Breast epithelium (tissue), 4 donors: ENCODE results near the gene HSFY1. TPM values are rescaled to one million over a fixed set of nuclear protein-coding genes. Genes with fewer than 3 reads are reported as not detected.
"Not testable (repeated sequence)": the region's sequence is repeated elsewhere in the genome, so short reads cannot be mapped to it uniquely, and the experiment has no call there.

ENCODE experiments used
- DNase-seq, 2 donors: peaks; one replicate each; pipeline ENCODE4 v3.0.0-alpha.2; 2019; ENCODE audit warnings: low spot score in 2 of 2
- H3K27ac ChIP-seq, 2 donors: fragments of 200-600 bp; sonication (generic) in 1 of 2; one replicate each; pipeline ENCODE4 v1.5.1; 2016 to 2019; ENCODE audit warnings: mild to moderate bottlenecking in 1 of 2
- H3K27me3 ChIP-seq, 2 donors: fragments of 200-600 bp; sonication (generic) in 1 of 2; one replicate each; pipeline versions ENCODE4 v1.5.1 to v1.6.0; 2017 to 2019; ENCODE audit warnings: control low read depth in 1 of 2, mild to moderate bottlenecking in 1 of 2
- H3K36me3 ChIP-seq: fragments of 200-600 bp; one replicate; pipeline ENCODE4 v1.5.1; 2019
- H3K4me1 ChIP-seq, 2 donors: fragments of 200-600 bp; sonication (generic); one replicate each; pipeline ENCODE4 v1.5.1; 2016 to 2019; ENCODE audit warnings: control low read depth in 1 of 2
- H3K4me3 ChIP-seq, 3 donors: fragments of 200-600 bp; sonication (generic); 1 replicate in 2 of 3; 2 replicates in 1 of 3; pipeline ENCODE4 v1.5.1; 2016 to 2019; ENCODE audit warnings: mild to moderate bottlenecking in 3 of 3, moderate library complexity in 2 of 3
- H3K9me3 ChIP-seq, 2 donors: fragments of 200-600 bp; sonication (generic) in 1 of 2; one replicate each; pipeline ENCODE4 v1.5.1; 2016 to 2019; ENCODE audit warnings: control low read depth in 1 of 2
- intact Hi-C: fragments of 100-400 bp; cut with DNase I; formaldehyde crosslinking; loops from one replicate; pipeline ENCODE4 v1.15.1; 2023; ENCODE audit warnings: low total_unique reads
- total RNA-seq, 3 donors: library from RNA; depleted of rRNA; stranded (reverse); fragments of >200 nt; gene quantifications; one replicate each; pipeline ENCODE4 v1.1.0, GENCODE V29; 2016

Gene HSFY1, protein sequence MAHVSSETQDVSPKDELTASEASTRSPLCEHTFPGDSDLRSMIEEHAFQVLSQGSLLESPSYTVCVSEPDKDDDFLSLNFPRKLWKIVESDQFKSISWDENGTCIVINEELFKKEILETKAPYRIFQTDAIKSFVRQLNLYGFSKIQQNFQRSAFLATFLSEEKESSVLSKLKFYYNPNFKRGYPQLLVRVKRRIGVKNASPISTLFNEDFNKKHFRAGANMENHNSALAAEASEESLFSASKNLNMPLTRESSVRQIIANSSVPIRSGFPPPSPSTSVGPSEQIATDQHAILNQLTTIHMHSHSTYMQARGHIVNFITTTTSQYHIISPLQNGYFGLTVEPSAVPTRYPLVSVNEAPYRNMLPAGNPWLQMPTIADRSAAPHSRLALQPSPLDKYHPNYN
- not detected for total RNA-seq

- DNase-seq, H3K27me3 ChIP-seq, H3K4me1 ChIP-seq, H3K9me3 ChIP-seq, H3K4me3 ChIP-seq, H3K36me3 ChIP-seq, intact Hi-C loops, H3K27ac ChIP-seq: not testable (repeated sequence)
These were observed at the start of gene HSFY1 for GRCh38 chrY:18546420-18546819. HSFY1 (plus strand) TSS chrY:18546720; CDS start chrY:18546788, 68 bp downstream.

DNA sequence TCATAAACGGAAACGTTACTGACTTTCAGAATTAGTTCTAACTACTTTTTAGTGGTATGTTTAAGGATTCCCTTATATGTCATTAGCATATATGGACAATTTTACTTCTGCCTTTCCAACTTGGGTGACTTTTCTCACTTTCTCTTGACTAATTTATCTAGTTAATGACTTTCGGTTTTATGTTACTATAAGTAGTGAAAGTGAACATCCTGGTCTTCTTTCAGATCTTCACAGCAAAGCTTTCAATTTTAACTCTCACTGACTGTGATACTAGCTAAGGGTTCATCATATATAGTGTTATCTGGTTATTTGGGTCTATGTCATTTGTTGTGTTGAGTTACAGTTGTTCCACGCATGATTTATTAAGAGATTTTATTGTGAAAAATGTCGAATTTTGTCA is 42.3 kb upstream of the HSFY1 start:
- H3K27ac ChIP-seq, H3K27me3 ChIP-seq, H3K36me3 ChIP-seq, H3K9me3 ChIP-seq, H3K4me3 ChIP-seq, H3K4me1 ChIP-seq, intact Hi-C loops, DNase-seq: not testable (repeated sequence)

DNA sequence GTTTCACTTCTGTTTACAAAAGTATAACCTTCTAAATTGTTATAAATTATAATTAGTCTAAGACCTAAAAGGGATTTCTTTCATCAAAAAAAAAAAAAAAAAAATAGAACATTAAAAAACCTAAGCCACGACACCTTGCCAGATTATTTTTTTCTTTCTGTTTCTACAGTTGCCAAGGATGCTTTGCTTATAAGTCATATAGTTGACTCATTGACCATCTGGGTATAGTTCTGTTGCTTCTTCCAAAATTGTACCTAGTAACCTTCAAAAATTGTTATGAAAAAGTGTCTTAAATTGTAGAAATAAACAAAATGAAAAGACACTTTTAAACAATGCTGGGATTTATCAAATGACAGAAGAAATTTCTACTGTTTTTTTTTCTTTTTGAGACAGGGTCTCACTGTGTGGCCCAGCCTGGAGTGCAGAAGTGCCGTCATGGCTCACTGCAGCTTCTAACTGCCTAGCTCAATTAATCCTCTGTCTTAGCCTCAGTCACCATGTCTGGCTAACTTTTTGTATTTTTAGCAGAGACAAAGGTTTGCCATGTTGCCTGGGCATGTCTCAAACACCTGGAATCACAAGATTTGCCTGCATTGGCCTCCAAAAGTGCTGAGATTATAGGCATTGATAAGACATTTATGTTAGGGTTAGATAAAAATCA is 15.4 kb upstream of the HSFY1 start:
- H3K27me3 ChIP-seq, intact Hi-C loops, H3K9me3 ChIP-seq, H3K27ac ChIP-seq, H3K4me1 ChIP-seq, H3K4me3 ChIP-seq, DNase-seq, H3K36me3 ChIP-seq: not testable (repeated sequence)

GRCh38 chrY:18538952-18539351 is 7.6 kb upstream of the HSFY1 start:
- DNase-seq, intact Hi-C loops, H3K4me1 ChIP-seq, H3K9me3 ChIP-seq, H3K27ac ChIP-seq, H3K4me3 ChIP-seq, H3K27me3 ChIP-seq, H3K36me3 ChIP-seq: not testable (repeated sequence)

- DNase-seq, intact Hi-C loops, H3K4me3 ChIP-seq, H3K27me3 ChIP-seq, H3K36me3 ChIP-seq, H3K4me1 ChIP-seq, H3K27ac ChIP-seq, H3K9me3 ChIP-seq: not testable (repeated sequence)
These were observed 6.6 kb downstream of the HSFY1 start for GRCh38 chrY:18553132-18553531.

DNA sequence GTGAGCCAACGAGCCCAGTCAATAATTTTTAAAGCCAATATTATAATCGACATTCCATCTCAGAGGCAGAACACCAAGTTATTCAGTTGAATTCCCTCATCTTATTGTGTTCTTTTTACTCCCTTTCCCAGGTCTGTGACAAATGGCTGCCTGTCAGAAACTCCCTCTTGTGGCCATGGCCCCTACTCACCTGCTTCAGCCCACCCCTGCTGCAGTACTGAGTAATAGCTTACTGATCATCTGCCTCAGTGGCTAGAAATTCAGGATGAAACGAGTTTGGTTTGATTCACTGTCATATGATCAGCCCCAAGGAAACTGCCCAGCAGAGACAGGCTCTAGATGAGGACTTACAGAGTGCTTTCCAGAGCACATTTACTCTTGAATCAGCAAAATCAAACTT is 19.4 kb downstream of the HSFY1 start:
- intact Hi-C loops, H3K27ac ChIP-seq, H3K9me3 ChIP-seq, H3K27me3 ChIP-seq, H3K36me3 ChIP-seq, DNase-seq, H3K4me1 ChIP-seq, H3K4me3 ChIP-seq: not testable (repeated sequence)

Other genes starting within 250 kb of the HSFY1 start
- gene HSFY2, start 227.0 kb downstream of the HSFY1 start, total RNA-seq: not detected